LoVo (cell line): ENCODE data around the gene MRTFB.
A peak's percentile ranks its signal among the peaks of the same experiment; 100 is the strongest.

Source experiments
- DNase-seq: peaks from one replicate; pipeline ENCODE4 v3.0.0-alpha.2; 2016; ENCODE audit warnings: low spot score

Gene MRTFB

DNA sequence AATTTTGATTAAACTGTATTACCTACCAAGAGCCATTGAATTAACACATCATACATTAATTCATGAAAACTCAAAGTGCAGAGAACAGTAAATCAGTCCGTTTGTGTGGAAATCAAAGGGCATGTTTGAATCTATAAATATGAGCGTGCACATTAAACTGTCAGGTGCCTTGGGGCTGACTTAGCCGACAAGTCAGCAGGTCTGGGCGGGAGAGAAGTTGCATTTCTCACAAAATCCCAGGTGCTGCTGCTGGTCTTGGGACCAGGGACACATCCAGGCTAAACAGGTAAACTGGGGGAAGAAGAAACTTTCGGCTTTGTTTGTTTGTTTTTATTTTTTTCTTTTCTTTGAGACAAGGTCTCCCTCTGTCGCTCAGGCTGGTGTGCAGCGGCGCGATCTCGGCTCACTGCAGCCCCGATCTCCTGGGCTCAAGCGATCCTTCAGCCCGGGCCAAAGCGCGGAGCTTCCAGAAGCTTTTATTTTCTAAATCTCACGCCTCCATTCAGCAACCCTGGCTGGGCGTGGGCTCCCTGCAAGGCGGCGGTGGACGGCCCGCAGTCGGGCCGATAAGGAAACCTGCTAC lies 213.9 kb downstream of the MRTFB start:
- no peak for DNase-seq

- DNase-seq = peak; percentile 84
Measured at GRCh38 chr16:14285513-14286367, 214.6 kb downstream of the MRTFB start.

DNA sequence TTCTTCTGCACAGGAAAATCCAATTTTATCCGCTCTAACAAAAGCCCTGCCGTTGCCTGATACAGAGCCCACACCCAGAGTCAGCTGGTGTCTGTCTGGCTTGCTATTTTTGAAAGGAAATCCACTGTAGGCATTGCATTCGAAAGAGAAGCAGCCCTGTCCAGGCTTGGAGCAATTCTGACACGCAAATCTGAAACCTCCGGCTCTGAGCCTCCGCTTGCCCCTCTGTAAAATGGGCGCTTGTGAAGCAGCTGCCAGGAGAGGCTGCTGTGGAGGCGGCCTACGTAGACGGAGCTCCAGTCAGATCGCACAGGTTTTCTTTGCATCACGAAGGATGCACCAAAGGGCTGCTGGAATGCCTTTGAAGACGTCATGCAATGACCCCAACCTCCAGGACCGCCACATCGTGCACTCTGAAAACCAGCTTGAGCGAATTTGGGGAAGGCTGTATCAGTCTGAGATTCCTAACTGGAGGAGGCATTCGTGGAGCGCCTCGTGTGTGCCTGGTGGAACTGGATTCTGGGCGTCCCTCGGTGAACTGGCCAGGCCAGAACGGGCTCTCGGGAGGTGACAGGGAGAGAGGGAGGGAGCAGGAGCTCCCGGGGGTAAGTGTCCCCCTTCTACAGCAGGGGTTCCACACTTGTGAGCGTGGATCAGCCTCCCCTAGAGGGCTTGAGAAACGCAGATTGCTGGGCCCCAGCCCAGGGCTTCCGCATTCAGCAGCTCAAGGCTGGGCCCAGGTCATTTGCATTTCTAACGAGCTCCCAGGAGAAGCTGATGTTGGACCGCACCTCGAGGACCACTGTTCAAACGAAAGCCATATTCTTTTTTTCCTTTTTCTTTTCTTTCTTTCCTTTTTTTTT lies 215.5 kb downstream of the MRTFB start:
- no peak for DNase-seq

DNA sequence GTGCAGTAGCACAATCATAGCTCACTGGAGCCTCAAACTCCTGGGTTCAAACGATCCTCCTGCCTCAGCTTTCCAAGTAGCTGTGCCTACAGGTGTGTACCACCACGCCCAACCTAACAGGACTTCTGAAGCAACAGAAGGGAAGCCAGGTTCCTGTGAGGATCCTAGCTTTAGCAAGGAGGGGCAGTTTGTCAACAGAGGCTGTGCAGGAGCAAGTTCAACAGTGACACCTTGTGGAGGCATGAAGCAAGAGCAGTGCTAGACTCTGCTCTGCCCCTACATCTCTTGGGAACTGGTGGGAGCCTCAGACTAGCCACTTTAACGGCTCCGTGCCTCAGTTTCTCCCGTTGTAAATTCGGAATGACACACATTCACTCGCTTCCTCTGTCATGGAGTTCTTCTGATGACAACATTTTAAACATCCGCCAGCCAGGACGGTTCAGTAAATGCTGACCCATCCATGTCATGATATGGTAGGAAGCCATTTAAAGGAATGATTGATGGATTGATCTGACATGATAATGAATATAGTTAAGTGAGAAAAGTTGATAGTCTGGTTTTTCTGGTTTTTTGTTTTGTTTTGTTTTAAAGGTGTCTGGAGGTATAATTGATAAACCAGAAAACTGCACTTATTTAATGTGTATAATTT lies 218.7 kb downstream of the MRTFB start:
- DNase-seq = no peak

- DNase-seq = no peak
Measured at GRCh38 chr16:14291286-14291685, 220.2 kb downstream of the MRTFB start.

GRCh38 chr16:14292051-14292825 lies 221.1 kb downstream of the MRTFB start:
- DNase-seq = no peak

DNA sequence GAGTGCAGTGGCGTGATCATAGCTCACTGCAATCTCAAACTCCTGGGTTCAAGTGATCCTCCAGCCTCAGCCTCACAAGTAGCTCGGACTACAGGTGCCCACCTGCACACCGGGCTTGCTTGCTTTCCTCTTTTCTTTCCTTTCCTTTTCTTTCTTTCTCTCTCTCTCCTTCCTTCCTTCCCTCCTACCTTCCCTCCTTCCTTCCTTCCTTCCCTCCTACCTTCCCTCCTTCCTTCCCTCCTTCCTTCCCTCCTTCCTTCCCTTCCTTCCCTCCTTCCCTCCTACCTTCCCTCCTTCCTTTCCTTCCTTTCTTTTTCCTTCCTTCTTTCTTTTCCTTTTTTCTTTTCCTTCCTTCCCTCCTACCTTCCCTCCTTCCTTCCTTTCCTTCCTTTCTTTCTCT lies 225.5 kb downstream of the MRTFB start:
- no peak for DNase-seq

DNA sequence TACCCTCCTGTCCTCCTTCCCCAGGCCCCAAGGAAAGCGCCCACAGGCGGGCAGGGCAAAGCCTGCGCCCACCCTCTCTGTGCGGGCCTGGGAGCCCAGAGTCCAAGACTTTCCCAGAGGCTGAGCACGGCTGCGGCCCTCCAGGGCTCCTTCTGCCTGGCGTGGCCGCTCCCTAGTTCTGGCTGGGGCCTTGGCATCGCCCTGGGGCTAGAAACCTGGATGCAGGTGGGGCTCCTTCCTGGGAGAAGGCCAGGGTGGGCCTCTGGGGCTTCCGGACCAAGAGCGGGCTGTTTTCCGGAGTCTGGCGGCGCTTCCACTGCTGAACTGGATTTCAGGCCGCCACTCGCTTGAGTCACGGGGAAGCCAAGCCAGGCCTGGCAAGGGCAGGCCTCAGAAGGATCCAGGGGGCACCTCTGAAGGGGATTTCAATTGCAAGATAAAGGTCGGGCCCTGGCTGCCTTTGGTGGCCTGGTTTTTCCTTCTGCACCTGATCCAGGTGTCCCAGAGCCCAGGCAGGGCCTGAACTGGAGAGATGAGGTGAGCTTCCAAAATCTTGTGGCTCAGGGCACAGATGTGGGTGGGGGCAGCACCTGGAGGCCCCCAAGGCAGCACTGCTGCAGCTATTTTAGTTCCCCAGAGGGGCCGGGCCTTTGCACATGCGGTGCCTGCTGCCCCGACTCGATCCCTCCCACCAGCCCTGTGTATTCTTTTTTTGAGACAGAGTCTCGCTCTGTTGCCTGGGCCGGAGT lies 227.4 kb downstream of the MRTFB start:
- DNase-seq = no peak

- DNase-seq = peak; percentile 61
Measured at GRCh38 chr16:14300705-14301168, 229.6 kb downstream of the MRTFB start.

DNA sequence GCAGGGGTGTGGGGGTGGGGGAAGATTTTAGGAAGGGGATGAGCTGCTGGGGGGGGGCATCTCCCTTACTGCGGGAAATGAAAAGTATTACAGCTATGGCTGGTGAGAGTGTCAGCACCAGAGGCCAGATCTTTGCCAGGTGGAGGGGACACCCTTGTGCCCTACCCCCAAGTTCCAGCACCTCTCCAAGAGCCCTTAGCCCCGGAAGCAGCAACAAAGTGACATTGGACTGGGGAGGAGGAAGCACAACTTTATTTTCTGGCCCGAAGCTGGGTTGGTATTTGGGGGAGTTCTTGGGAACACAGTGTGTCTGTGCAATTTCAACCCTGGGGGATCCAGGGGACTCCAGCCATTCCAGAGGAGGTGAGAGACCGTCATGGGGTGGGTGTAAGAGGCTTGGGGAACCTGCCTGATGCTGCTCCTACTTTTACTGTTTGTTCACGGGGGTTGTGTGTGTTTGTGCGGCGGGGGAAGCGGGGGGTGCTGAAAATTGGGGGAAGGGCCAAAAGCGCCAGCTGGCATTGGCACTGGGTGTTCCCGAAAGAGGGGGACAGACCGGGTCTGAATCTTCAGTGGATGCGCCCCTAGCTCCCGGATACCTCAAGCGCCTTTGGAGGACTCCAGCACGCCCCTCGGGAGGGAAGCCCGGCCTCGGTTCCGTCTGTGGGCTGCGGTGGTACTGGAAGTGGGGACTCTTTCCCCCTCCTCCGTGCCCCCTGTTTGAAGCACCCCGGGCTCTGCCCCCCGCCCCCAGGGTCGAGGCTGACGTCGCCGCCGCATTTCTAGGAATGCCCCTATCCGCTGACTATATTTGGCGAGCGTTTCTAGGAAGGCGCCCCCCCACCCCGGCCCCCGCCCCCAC lies 230.3 kb downstream of the MRTFB start:
- DNase-seq = no peak

DNA sequence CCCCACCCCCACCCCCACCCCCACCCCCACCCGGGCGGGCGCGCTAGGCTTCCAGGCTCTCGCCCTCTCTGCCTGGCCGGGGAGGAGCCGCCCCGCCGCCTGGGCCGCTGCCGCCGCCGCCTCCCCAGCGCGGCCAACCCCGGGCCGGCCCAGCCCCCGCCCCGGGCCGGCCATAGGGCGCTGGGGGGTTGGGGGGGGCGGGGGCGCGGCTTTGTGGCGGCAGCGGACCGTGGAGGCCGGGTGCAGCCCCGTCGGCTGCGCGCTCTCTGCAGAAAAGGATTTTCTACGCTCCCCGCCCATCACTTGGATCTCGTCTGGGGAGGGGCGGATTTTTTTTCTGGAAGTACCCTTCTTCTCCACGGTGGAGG lies 230.9 kb downstream of the MRTFB start:
- DNase-seq = peak; percentile 69

DNA sequence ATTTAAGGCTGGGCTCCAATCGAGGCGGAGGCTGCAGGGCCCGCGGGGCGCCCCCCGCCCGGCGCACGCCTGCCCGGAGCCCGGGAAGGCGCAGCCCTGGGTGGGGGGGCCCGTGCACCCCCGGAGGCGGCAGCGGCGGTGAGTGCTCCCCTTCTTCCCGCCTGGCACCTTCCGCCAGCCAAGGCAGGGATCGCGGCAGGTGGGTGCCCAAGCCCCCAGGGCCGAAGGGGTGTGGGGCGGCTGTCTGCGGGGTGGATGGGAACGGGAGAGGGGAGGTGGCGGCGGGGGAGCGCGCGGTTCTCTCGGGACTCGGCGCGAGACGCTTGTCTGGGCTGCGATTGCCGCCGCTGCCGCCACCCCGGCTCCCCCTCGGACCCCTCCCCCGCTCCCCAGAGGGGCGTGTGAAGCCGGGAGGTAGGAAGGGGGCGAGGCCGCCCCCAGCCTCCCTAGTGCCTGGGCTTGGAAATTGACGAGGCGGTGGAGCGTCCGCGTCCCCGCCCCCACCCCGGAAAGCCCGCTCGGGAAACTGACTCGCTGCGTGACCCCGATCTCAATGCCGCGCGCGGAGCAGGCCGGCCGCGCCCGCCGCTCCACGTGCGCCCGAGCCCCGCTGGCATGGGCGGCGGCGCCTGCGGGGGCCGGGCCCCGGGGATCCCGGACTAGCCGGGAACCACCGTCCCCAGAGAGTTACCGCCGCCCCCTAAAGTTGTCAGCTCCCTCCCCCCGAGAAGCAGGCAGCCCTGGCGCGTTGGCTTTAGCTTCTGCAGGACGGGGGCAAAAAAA lies 231.5 kb downstream of the MRTFB start:
- no peak for DNase-seq

DNA sequence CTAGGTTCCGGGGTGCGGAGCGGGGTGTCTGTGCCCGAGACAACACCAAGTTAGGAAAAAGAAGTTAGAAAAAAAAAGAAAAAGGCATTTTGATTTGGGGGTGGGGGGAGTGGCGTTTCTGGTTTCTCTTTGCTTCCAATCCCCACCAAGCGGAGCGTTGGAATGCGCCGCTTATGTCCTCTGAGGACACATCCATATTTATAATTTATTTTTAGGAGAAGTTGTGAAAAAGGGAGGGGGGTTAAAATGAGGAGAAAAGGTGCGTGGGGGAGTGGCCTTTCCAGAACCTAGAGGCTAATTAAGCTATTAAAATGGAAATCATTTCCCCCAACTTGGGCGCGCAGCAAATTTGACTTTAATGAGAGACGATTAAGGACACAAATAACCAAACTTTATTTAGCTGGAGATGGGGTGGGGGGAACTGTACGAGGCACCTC lies 232.1 kb downstream of the MRTFB start:
- DNase-seq = no peak

DNA sequence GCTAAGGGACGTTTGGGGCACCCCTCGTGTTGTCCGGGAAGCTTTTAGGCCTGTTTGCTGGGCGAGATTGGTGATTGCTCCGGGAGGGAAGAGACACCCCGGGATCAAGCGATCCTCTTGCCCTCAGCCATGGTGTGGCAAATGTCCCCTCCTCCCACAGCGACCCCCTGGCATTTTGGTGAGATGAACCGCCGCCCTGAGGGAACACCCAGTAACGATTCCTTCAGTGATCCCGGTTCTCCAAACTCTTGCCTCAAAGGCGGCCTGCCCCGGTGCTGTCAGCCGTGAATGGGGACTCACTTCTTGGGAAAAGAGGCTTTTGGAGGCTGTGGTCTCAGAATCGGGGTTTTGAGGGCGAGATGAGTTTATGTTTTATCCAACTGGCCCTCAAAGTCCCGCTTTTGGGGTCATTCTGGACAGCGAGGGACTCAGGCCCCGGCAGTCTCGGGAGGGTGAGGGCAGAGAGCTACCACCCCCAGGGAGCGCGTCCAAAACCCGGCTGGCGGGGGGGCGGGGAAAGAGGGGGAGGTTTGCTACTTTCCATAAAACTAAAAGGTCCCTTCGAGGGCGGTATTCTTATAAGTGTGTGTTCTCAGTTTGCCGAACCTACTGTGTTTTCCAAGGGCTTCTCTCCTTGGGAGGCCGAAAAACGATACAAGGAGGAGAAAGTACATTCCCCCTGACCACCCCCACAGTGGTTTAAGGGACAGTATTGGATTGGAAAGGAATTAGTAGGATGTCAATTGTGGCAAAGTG lies 232.7 kb downstream of the MRTFB start:
- no peak for DNase-seq

DNA sequence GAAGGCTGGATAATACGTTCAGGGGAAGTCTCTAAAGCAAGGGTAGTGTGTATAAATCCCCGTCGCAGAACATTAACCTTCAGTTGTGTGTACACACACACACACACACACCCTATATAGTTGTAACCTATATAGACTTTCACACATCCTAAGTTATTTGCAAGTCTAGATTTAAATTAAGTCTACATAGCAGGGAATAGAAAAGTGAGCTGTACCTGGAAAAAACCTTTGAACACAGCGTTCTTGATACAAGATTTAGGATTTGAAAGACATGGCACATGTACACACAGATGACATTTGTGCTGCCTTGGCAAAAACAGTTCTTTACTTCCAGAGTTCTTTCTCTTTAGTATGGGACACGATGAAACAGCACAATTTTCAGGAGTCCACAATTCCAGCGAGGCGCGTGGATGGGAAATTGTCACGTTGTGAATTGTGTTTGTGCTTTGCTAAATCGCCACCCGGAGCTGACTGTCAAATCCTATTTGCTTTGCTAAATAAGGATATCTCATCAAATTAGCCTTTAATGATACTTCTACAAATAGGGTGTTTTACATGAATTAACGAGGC lies 233.9 kb downstream of the MRTFB start:
- DNase-seq = no peak

DNA sequence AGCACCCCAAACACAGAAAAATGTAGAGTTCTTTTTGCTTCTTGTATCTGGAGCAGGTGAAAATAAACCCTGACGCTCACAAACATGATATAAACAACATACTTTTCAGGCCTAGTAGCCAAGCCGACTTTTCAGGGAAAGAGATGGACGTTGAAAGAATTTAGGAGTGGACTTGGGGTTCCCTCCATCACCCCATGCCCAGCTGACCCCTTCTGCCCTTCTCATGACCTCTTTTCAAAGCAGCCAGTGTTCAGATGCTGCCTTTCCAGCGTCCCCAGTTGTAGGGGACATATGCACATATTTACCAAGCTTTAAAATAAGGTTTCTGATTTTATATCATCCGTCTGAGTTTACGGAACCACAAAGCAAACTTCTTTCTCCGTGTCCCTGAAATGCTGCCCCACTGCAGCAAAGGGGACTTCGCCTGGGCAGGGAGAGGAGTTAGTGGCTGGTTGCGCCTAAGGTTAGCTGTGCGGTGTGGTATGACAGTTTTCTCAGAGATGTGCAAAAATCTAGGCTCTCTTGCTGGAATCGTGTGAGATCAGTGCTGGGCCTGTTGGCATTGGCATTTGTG lies 235.5 kb downstream of the MRTFB start:
- DNase-seq = no peak

- no peak for DNase-seq
Measured at GRCh38 chr16:14307059-14307526, 236.0 kb downstream of the MRTFB start.
